GM10248 (cell line): ENCODE data around the gene DYNLT4.
A peak's percentile ranks its signal among the peaks of the same experiment; 100 is the strongest.

ENCODE experiments used
- CTCF ChIA-PET: fragments of 300-600 bp; sonication (Branson Sonifier 250); formaldehyde crosslinking; extraction: SDS; loops from one replicate; lab custom pipeline; 2021; ENCODE audit warnings: antibody characterized with exemption; lab: Yijun Ruan, JAX
- POLR2A ChIA-PET: fragments of 350-650 bp; sonication (Branson Sonifier 250); formaldehyde crosslinking; extraction: SDS; loops from one replicate; lab custom pipeline; 2020; ENCODE audit warnings: antibody characterized with exemption; lab: Yijun Ruan, JAX
- DNase-seq: peaks from one replicate; pipeline ENCODE4 v3.0.0; 2012; ENCODE audit errors: extremely low spot score
- TF ChIP-seq, protein P1 (sequence below): IDR thresholded peaks from 2 replicates; pipeline ENCODE4 v1.5.1; 2012; ENCODE audit warnings: mild to moderate bottlenecking, low read depth; ENCODE audit errors: extremely low read depth, missing control alignments, control extremely low read depth

The DYNLT4 gene

DNA sequence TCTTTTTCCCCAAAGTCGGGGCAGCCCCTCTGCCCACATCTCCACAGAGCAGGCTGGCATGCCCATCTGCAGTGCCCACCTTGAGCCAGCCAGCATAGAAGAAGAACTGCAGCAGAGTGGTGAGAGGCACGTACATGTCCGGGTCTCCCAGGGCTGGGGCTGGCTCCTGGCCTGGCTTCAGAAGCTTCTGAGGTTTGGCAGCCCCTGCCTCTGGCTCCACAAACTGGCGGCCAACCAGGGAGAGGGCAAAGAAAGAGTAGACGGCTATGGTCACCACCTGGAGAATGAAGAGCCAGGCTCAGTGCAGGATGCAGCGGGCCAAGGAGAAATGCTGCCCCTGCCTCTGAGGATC lies 22.1 kb downstream of the DYNLT4 start:
- POLR2A ChIA-PET, result interaction anchor here (0.6 to 1.9 kb wide), 3 partner anchors 15 to 721 kb away, joined by 3 to 8 read pairs (median 4); partner anchors contain the start of gene PLK3
- TF ChIP-seq, protein P1, sequence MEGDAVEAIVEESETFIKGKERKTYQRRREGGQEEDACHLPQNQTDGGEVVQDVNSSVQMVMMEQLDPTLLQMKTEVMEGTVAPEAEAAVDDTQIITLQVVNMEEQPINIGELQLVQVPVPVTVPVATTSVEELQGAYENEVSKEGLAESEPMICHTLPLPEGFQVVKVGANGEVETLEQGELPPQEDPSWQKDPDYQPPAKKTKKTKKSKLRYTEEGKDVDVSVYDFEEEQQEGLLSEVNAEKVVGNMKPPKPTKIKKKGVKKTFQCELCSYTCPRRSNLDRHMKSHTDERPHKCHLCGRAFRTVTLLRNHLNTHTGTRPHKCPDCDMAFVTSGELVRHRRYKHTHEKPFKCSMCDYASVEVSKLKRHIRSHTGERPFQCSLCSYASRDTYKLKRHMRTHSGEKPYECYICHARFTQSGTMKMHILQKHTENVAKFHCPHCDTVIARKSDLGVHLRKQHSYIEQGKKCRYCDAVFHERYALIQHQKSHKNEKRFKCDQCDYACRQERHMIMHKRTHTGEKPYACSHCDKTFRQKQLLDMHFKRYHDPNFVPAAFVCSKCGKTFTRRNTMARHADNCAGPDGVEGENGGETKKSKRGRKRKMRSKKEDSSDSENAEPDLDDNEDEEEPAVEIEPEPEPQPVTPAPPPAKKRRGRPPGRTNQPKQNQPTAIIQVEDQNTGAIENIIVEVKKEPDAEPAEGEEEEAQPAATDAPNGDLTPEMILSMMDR, result no peak
- DNase-seq, result no peak
- CTCF ChIA-PET, result interaction anchor here (0.6 to 8.0 kb wide), 9 partner anchors 9 to 226 kb away, joined by 3 to 98 read pairs (median 6); partner anchors contain the start of genes BTBD19, DYNLT4, HECTD3 and PLK3

DNA sequence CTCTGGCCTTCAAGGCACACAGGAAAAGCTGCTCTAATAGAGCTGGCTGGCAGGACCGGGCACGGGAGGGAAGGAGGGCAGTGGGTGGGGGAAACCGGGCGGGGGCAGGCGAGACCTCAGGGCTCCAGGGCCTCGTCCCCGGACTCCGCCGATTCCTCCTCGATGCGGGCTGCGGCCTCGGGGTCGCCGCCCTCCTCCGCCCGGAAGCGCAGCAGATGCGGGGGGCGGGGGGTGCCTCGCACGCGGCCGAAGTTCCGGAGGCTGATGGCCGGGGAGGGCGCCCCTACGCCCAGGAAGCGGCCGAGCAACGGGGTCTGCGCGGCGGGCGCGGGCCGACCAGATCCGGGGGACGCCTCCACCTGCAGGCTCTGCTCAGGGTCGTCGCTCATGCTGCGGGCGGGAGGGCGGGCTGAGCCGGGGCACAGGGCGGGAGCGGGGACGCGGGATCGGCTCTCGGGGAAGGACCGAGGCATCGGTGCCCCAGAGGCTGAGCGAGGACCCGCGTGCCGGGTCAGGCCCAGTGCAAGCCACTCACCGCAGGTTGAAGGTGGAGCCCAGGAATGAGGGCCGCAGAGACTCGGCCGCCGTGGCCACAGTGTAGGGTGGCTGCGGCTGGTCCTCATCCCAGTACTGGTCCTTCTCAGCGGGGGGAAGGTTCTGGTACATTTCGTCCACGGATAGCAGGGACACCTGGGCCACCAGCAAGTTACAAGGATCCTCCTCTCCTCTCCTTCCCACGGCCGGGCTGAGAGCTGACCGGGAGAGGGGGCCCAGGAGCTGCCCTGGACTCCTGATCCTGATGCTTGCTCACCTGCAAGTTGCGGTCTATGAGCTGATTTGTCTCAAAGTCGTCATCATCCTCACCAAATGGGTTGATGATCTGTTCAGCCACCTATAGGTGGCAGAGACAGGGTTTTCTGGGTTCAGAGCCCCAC lies 22.8 kb downstream of the DYNLT4 start:
- TF ChIP-seq, protein P1, result no peak
- CTCF ChIA-PET, result interaction anchor here (0.6 to 8.0 kb wide), 13 partner anchors 9 to 227 kb away, joined by 3 to 98 read pairs (median 3); partner anchors contain the start of genes BTBD19, DYNLT4, HECTD3 and PLK3
- peak; percentile 61 for DNase-seq
- POLR2A ChIA-PET, result interaction anchor here (0.9 to 1.9 kb wide), 5 partner anchors 9 to 35 kb away, joined by 3 to 10 read pairs (median 4); partner anchors contain the start of genes PLK3 and RPS8

GRCh38 chr1:44783697-44784093 lies 23.5 kb downstream of the DYNLT4 start:
- CTCF ChIA-PET, result interaction anchor here (0.8 to 3.6 kb wide), 8 partner anchors 8 to 53 kb away, joined by 3 to 18 read pairs (median 4); partner anchors contain the start of genes PLK3, RNU5D-1 and RPS8
- DNase-seq, result no peak
- POLR2A ChIA-PET, result interaction anchor here (1.2 kb wide), 3 partner anchors 8 to 36 kb away, joined by 3 to 10 read pairs (median 3); partner anchors contain the start of gene RPS8
- TF ChIP-seq, protein P1, result no peak

- TF ChIP-seq, protein P1, result no peak
- ChIA-PET POLR2A (interaction anchor here (0.8 to 1.8 kb wide), 5 partner anchors 9 to 39 kb away, joined by 3 to 10 read pairs (median 4); partner anchors contain the start of gene PLK3), CTCF (interaction anchor here (1.1 to 2.8 kb wide), 7 partner anchors 10 to 52 kb away, joined by 3 to 8 read pairs (median 4); partner anchors contain the start of genes PLK3 and RNU5D-1)
- no peak for DNase-seq
These were observed 26.5 kb downstream of the DYNLT4 start for GRCh38 chr1:44780583-44781121.

GRCh38 chr1:44778705-44779576 lies 28.2 kb downstream of the DYNLT4 start:
- ChIA-PET POLR2A (interaction anchor here (0.9 to 1.4 kb wide), 2 partner anchors 10 to 21 kb away, joined by 3 to 5 read pairs; partner anchors contain the start of genes BEST4 and PLK3), CTCF (interaction anchor here (1.2 to 2.8 kb wide), 4 partner anchors 8 to 14 kb away, joined by 3 to 8 read pairs (median 5); partner anchors contain the start of gene BEST4)
- DNase-seq, result no peak
- TF ChIP-seq, protein P1, result no peak
